ENCODE measurements around the gene METRNL.
"Not testable (repeated sequence)": the region's sequence is repeated elsewhere in the genome, so short reads cannot be mapped to it uniquely, and the experiment has no call there.

METRNL gene

GRCh38 chr17:83053021-83053681 lies 26.3 kb upstream of the METRNL start:
- DNase-seq: no peak

DNA sequence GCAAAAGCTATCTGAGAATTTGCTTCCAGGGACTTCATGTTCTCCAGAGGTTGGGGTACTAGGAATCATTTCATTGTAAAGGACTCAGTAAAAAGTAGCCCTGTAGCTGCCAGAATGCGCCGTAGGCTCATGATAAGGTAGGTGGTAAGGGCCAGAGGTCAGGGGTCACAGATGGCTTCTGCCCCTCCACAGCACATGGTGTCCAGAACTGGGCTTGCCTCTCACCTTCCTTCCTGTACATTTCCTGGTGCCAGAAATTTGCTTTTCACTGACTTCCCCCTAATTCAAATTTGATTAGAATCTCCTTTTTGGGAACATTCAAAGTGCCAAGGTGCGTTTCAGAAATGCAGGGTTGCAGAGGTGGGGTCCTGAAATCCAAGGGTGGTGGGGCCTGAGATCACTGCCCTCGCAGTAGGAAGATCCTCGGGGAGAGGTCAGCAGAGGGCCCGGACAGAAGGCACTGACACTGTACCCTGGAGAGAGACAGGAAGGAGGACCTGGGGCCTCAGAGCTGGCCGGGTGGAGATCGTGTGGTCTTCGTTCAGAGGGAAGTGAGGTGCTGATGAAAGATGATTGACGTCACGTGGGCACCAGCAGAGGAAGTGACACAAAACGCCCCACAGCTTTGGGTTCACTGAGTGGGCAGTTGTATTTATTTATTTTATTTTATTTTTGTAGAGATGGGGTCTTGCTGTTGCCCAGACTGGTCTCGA lies 25.5 kb upstream of the METRNL start:
- no peak for DNase-seq

- DNase-seq: no peak
Observed at GRCh38 chr17:83054518-83055125, 24.8 kb upstream of the METRNL start.

- DNase-seq: not testable (repeated sequence)
Observed at GRCh38 chr17:83055176-83055575, 24.2 kb upstream of the METRNL start.

GRCh38 chr17:83055911-83056582 lies 23.4 kb upstream of the METRNL start:
- DNase-seq: no peak

DNA sequence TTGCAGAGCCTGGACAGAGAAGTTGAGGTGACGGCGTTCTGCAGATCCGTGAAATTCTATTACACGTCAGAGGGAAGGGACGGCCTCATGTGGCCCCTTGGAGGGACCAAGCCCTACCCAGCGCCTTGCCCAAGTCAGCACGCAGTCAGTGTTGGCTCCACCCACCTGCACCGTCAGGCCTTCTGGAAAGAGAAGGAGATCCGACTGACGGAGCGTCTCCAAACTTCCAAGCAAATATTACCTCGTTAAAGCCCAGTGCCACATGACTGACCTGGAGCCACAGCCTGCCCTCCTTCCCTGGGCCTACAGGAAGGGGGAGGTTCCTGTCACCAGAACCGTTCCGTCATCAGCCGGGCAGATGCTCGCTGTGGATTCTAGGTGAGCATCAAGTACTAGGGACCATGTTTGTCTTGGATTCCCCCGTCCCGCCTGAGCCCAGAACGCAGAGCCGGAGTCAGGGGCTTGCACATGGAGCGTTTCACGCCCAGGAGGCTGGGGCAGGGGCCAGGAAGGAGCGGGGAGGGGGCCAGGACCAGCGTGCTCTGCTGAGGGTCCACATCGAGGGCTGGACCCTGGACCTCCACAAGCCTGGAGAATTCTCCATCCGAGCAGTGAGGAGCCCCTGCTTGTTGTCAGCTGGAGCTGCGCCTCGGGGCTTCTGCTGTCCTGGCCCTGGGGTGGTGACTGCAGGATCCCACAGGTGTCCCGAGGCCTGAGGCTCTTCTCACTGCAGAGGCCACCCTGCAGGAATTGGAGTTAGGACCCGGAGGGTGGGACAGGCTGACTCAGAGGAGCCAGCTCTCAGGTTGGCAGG lies 22.6 kb upstream of the METRNL start:
- DNase-seq: no peak

DNA sequence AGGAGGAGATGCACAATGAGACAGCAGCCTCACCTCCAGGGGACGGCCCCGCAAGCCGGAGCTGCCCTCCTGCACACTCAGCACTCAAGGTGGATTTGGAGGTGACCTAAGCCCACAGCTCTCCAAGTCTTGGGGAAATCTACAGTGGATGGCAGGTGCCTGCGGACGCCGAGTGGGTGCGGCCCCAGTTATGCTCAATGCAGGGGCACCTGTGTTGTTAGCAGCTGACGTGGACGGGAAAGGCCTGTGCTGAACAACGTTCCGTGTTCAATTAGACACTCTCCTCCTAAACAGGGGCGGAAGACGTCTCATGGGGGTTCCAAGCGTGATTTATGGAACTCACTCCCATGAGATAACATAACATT lies 22.0 kb upstream of the METRNL start:
- DNase-seq: no peak

DNA sequence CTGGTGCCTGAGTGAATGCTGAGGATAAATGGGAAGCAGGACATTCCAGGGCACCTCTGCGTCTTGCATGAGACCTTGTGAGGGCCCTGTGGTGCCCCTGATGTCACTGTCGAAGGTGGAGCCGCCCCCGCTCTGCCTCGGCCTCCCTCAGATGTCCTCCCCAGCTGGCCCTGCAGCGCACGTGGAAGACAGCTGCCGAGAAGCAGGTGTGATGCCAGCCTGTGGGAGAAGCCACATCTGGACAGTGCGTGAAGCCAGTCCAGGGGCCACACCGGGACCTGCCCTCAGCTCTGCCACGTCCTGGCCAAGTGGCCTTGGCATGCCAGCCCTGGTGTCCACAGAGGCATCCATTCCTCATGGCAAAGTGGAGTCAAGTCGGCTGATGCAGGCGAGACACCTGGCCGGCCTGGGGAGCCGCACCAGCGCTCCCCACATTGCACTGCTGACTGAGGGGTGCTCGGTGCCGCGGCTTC lies 21.6 kb upstream of the METRNL start:
- no peak for DNase-seq

DNA sequence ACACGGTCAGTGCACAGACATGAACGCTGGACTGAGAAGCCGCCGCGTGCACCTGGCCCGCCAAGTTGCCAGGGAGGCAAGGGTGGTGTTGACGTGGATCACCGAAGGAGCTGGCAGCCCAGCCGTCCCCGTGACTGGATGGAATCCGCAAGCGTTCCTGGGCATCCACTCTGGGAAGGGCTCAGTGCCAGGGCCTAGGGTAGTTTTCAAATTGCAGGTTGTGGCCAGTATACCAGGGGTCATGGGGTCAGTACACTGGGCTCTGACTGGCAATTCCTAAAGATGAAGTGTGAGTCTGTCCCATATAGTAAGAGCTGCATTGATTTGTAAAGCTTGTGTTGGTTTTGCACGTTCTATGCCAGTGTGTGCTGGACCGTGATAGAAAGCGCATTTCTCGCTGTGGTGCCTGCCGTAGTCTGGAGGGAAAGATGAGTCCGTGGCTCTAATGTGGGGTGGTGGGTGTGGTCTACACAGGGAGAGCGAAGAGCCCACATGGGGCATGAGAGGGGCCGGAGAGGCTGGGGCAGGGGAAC lies 21.1 kb upstream of the METRNL start:
- DNase-seq: no peak

DNA sequence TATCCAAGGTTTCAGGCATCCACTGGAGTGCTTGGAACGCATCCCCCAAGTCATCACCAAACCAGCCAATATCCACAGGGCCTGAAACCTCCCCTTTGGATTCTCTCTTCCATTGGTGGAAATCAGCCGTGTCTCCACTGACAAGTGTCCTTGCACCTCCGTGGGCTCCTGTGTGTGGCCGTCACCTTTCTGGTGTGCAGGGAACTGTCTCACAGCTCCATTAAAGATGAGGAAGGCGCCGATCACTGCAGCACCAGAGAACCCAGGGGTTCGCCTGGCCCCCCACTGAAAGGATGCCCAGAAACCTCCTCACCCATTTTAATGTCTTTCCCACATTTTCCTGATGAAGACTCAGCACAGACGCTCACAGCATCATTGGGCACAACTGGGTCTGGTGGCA lies 17.8 kb upstream of the METRNL start:
- no peak for DNase-seq

DNA sequence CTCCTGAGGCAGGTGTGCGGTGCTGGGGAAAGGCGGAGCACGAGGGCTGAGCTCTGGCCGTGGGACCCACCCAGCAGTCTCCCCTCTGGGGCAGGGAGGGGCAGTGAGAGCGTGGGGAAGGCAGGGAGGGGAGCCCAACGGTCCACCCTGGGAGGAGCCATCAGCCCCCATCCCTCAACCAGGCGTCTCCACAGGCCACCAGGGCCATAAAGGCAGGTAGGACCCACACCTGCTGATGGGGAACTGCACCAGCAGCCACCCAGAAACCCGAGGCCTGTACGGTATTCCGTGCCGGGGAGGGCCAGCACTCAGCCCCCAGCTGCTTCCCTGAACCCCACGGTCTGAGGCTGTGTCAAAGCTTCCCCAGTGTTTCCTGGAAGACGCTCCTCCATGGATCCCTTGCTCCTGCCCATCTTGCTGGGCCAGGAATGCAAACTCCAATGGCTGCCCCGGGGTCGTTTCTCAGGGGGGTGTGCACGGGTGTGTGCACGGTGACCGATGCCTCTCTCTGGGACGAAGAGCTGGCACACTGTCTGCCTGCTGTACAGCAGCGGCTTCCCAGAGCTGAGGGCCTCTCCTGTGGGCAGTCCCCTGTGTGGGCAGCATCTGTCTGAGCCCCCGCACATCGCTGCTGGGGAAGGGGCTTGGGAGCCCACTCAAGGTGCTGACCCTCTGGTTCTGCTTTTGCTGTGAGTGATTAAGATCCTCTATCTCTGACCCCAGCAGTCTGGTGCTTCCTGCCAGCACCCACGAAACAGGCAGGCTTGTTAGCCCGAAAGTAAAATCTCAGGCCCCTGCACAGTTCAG lies 17.2 kb upstream of the METRNL start:
- no peak for DNase-seq

- DNase-seq: no peak
Observed at GRCh38 chr17:83062818-83063671, 16.4 kb upstream of the METRNL start.

GRCh38 chr17:83064021-83064731 lies 15.2 kb upstream of the METRNL start:
- peak; percentile 0 for DNase-seq

DNA sequence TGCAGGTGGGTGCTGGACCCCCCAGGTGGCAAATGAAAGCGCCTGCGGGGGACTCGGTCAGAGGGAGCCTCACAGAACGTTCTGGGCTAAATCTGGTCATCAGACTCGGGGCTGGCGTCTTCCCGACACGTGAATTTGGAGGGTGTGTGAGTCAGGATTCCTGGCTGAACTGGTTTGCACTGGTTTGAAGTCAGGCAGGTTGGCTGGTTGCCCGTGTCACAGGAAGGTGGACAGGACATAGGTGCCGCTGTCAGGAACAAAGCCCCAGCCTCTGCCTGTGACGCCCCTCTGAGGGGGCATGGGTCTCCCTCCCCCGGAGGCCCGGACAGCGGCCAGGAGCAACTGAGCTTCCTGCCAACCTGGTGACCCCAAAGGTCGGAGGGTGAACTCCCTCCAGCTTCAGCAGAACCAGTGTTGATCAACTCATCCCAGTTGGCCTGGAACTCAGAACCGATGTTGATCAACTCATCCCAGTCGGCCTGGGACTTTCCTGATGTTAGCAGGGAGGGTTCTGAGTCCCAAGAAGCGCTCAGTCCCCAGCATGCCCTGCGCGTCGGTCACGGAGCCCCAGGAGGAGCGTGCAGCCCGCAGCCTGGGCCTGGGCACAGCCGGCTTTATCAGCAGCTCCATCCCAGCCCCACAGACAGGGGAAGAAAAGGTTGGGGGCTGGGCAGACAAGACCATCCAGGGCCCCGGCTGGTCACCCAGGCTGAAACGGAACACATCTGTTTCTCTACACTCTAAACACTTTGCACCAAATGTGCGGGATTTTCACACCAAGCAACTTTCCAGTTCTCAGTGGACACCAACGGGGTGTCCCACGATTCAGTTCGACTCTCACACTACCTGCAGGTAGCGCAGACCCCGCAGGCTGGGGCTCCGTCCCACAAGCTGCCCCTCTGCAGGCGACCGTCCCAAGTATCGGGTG lies 14.4 kb upstream of the METRNL start:
- peak; percentile 0 for DNase-seq

DNA sequence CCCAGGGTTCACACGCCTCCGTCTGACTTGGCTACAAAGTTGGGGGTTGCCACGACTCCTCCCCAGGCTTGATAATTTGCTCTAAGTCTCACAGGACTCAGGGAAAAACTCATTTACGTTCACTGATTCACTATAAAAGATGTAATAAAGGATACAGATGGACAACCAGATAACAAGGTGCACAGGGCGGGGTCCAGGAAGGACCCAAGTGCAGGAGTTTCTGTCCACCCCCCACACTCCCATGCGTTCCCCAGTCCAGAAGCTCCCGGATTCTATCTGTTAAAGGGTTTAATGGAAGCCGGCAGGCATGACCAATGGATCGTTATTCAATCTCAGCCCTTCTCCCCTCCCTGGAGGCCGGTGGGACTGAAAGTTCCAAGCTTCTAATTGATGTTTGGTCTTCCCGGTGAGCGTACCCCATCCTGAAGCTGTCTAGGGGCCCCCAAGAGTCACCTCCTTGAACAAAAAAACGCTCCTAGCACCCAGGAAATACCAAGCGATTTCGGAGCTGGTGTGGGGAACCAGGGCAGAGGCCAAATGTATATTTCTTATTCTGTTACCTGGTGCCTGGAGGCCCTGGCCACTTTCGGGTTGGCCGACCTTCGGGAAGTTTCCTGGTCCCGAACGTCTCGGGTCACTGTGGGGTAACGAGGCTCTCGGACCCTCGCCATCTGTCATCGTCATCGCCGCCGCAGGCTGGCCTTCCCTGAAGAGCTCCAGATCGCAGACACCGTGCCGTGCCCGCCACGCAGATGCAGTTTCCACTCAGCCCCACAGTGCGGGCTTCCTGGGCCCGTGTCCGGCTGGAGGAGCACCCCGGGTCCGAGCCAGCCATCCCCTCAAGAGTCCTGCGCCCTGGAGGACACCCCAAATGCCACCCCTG lies 13.5 kb upstream of the METRNL start:
- DNase-seq: no peak

DNA sequence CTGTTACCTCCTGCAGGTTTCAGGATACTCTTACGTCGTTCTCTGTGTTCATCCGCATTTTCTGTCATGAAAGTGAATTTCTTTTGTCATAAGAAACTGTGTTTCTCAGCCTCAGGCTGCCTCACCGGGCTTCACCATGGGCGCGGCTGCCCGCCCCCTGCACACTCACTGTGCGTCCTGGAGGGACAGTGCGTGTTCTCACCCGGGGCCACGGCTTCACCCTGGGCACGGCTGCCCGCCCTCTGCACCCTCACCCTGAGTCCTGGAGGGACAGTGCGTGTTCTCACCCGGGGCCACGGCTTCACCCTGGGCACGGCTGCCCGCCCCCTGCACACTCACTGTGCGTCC lies 12.9 kb upstream of the METRNL start:
- not testable (repeated sequence) for DNase-seq

GRCh38 chr17:83067071-83067717 lies 12.2 kb upstream of the METRNL start:
- DNase-seq: no peak

Data from activated CD4-positive, alpha-beta T cell treated with anti-CD3 and anti-CD28 coated beads, Interleukin-2, amount 50 U/mL, for 1 hour (primary cell).